ENCODE results near the gene ISL2.

Gene ISL2

GRCh38 chr15:76327191-76328105 lies 9.1 kb upstream of the ISL2 start:
- DNase-seq (ENCODE audit: low read depth): no peak

- no peak for DNase-seq (ENCODE audit: low read depth)
These were observed 8.4 kb upstream of the ISL2 start for GRCh38 chr15:76328106-76328696.

- DNase-seq (ENCODE audit: low read depth): no peak
These were observed 7.6 kb upstream of the ISL2 start for GRCh38 chr15:76328958-76329357.

GRCh38 chr15:76330080-76330680 lies 6.4 kb upstream of the ISL2 start:
- no peak for DNase-seq (ENCODE audit: low read depth)

GRCh38 chr15:76332796-76333195 lies 3.8 kb upstream of the ISL2 start:
- DNase-seq (ENCODE audit: low read depth): no peak

GRCh38 chr15:76333309-76333708 lies 3.3 kb upstream of the ISL2 start:
- DNase-seq (ENCODE audit: low read depth): no peak

GRCh38 chr15:76333720-76334437 lies 2.7 kb upstream of the ISL2 start:
- no peak for DNase-seq (ENCODE audit: low read depth)

GRCh38 chr15:76334438-76335306 lies 1.9 kb upstream of the ISL2 start:
- no peak for DNase-seq (ENCODE audit: low read depth)

GRCh38 chr15:76335307-76336253 lies 993 bp upstream of the ISL2 start:
- DNase-seq (ENCODE audit: low read depth): no peak

- no peak for DNase-seq (ENCODE audit: low read depth)
These were observed 604 bp downstream of the ISL2 start for GRCh38 chr15:76337059-76337695.

GRCh38 chr15:76337696-76338485 lies 1.3 kb downstream of the ISL2 start:
- DNase-seq (ENCODE audit: low read depth): no peak

GRCh38 chr15:76338486-76339304 lies 2.1 kb downstream of the ISL2 start:
- no peak for DNase-seq (ENCODE audit: low read depth)

- DNase-seq (ENCODE audit: low read depth): no peak
These were observed 3.0 kb downstream of the ISL2 start for GRCh38 chr15:76339305-76340197.

GRCh38 chr15:76340198-76340802 lies 3.7 kb downstream of the ISL2 start:
- no peak for DNase-seq (ENCODE audit: low read depth)

GRCh38 chr15:76340803-76341365 lies 4.3 kb downstream of the ISL2 start:
- DNase-seq (ENCODE audit: low read depth): no peak

GRCh38 chr15:76341366-76342057 lies 4.9 kb downstream of the ISL2 start:
- DNase-seq (ENCODE audit: low read depth): no peak
